Stromal cell of bone marrow (primary cell): ENCODE measurements around the gene MATCAP1.

Experiments used
- DNase-seq: peaks from one replicate; pipeline ENCODE4 v3.0.0-alpha.2; 2012; ENCODE audit warnings: low read depth

MATCAP1 gene

GRCh38 chr16:67183627-67184452, at the start of gene MATCAP1:
Gene MATCAP1, minus strand, starts transcription at chr16:67183963. Its CDS starts 3,353 bp downstream, at chr16:67180610.
- peak; percentile 96 for DNase-seq

GRCh38 chr16:67230809-67231660, 47.3 kb upstream of the MATCAP1 start:
- no peak for DNase-seq

GRCh38 chr16:67229906-67230808, 46.4 kb upstream of the MATCAP1 start:
- DNase-seq = no peak

- no peak for DNase-seq
Measured at GRCh38 chr16:67228905-67229304, 45.1 kb upstream of the MATCAP1 start.

GRCh38 chr16:67228034-67228785, 44.4 kb upstream of the MATCAP1 start:
- DNase-seq = no peak

GRCh38 chr16:67227567-67227921, 43.8 kb upstream of the MATCAP1 start:
- DNase-seq = no peak

GRCh38 chr16:67226804-67227566, 43.2 kb upstream of the MATCAP1 start, which contains the start of gene TMEM208:
Gene TMEM208, plus strand, starts transcription at chr16:67227130. Its CDS starts 89 bp downstream, at chr16:67227219.
- peak; percentile 98 for DNase-seq

- DNase-seq = no peak
Measured at GRCh38 chr16:67226295-67226803, 42.6 kb upstream of the MATCAP1 start.

GRCh38 chr16:67223992-67224391, 40.2 kb upstream of the MATCAP1 start:
- DNase-seq = no peak

GRCh38 chr16:67216612-67217490, 33.1 kb upstream of the MATCAP1 start:
- no peak for DNase-seq

- no peak for DNase-seq
Measured at GRCh38 chr16:67215706-67216105, 31.9 kb upstream of the MATCAP1 start.

- no peak for DNase-seq
Measured at GRCh38 chr16:67213197-67214019, 29.6 kb upstream of the MATCAP1 start.

GRCh38 chr16:67212766-67213165, 29.0 kb upstream of the MATCAP1 start:
- no peak for DNase-seq

- no peak for DNase-seq
Measured at GRCh38 chr16:67211674-67212073, 27.9 kb upstream of the MATCAP1 start.

GRCh38 chr16:67210069-67210937, 26.5 kb upstream of the MATCAP1 start:
- DNase-seq = no peak

GRCh38 chr16:67209565-67209964, 25.8 kb upstream of the MATCAP1 start:
- DNase-seq = no peak
